HEK293 (cell line): ENCODE data around the gene AGAP3.

Experiments used
- CTCF ChIA-PET: fragments of 350-600 bp; formaldehyde crosslinking; extraction: SDS; loops from one replicate; lab custom pipeline; 2021; ENCODE audit warnings: antibody characterized with exemption; lab: Yijun Ruan, JAX
- POLR2A ChIA-PET: fragments of 300-600 bp; formaldehyde crosslinking; extraction: SDS; loops from one replicate; lab custom pipeline; 2020; ENCODE audit warnings: antibody characterized with exemption, inconsistent platforms; lab: Yijun Ruan, JAX
- H3K27ac ChIP-seq: fragments of 200-500 bp; sonication (Bioruptor generic); 2 replicates; pipeline ENCODE4 v1.5.1; 2014; ENCODE audit warnings: low read depth, low read length, control low read depth, inconsistent platforms; ENCODE audit errors: extremely low read depth
- H3K36me3 ChIP-seq, 2 experiments: fragments of 200-500 bp in 1 of 2; sonication (Bioruptor generic) in 1 of 2; 1 replicate in 1 of 2; 2 replicates in 1 of 2; pipeline ENCODE4 v1.5.1; 2014 to 2017; ENCODE audit warnings: inconsistent platforms in 2 of 2, low read length in 2 of 2; ENCODE audit not compliant: control insufficient read depth in 2 of 2, insufficient read depth in 1 of 2
- H3K4me1 ChIP-seq: fragments of 200-500 bp; sonication (Bioruptor generic); 2 replicates; pipeline ENCODE4 v1.5.1; 2014; ENCODE audit warnings: mild to moderate bottlenecking, low read length, inconsistent platforms; ENCODE audit not compliant: control insufficient read depth, insufficient read depth
- H3K4me3 ChIP-seq: 2 replicates; pipeline ENCODE4 v1.5.1; 2011; ENCODE audit warnings: low read depth, mild to moderate bottlenecking, control low read depth, low read length, moderate library complexity
- H3K9me3 ChIP-seq: fragments of 200-500 bp; sonication (Bioruptor generic); 2 replicates; pipeline ENCODE4 v1.5.1; 2014; ENCODE audit warnings: low read depth, low read length, inconsistent platforms; ENCODE audit not compliant: control insufficient read depth, insufficient read depth
- GLIS1 ChIP-seq: fragments of 450-650 bp; formaldehyde crosslinking; IDR thresholded peaks from 2 replicates; pipeline ENCODE4 v1.5.1; 2016; ENCODE audit warnings: missing biosample characterization, missing genetic modification characterization
- HOXA7 ChIP-seq: sonication (generic); formaldehyde crosslinking; IDR thresholded peaks from 2 replicates; pipeline ENCODE4 v1.8.1; 2022; ENCODE audit warnings: missing genetic modification reagents, borderline replicate concordance
- IKZF3 ChIP-seq: fragments of 450-650 bp; IDR thresholded peaks from 2 replicates; pipeline ENCODE4 v1.5.0; 2018; ENCODE audit warnings: missing biosample characterization, mild to moderate bottlenecking, missing genetic modification characterization, moderate library complexity
- PRDM6 ChIP-seq: fragments of 450-650 bp; formaldehyde crosslinking; IDR thresholded peaks from 2 replicates; pipeline ENCODE4 v1.5.1; 2017; ENCODE audit warnings: missing biosample characterization, missing genetic modification characterization
- SP3 ChIP-seq: fragments of 450-650 bp; formaldehyde crosslinking; IDR thresholded peaks from 2 replicates; pipeline ENCODE4 v1.5.1; 2016; ENCODE audit warnings: missing biosample characterization, missing genetic modification characterization
- ZBTB48 ChIP-seq: fragments of 450-650 bp; formaldehyde crosslinking; IDR thresholded peaks from 2 replicates; pipeline ENCODE4 v1.5.1; 2016; ENCODE audit warnings: missing biosample characterization, missing genetic modification characterization
- ZIC2 ChIP-seq: fragments of 450-650 bp; formaldehyde crosslinking; IDR thresholded peaks from 2 replicates; pipeline ENCODE4 v1.5.1; 2016; ENCODE audit warnings: missing biosample characterization, missing genetic modification characterization
- ZNF10 ChIP-seq: fragments of 450-650 bp; formaldehyde crosslinking; IDR thresholded peaks from 2 replicates; pipeline ENCODE4 v1.5.1; 2017; ENCODE audit warnings: missing biosample characterization, missing genetic modification characterization
- ZNF114 ChIP-seq: fragments of 450-650 bp; formaldehyde crosslinking; IDR thresholded peaks from 2 replicates; pipeline ENCODE4 v1.5.0; 2017; ENCODE audit warnings: missing biosample characterization, missing genetic modification characterization
- ZNF138 ChIP-seq: fragments of 450-650 bp; formaldehyde crosslinking; IDR thresholded peaks from 2 replicates; pipeline ENCODE4 v1.5.1; 2016; ENCODE audit warnings: missing biosample characterization, missing genetic modification characterization, borderline replicate concordance
- ZNF221 ChIP-seq: fragments of 450-650 bp; formaldehyde crosslinking; IDR thresholded peaks from 2 replicates; pipeline ENCODE4 v1.5.1; 2017; ENCODE audit warnings: missing biosample characterization, missing genetic modification characterization, borderline replicate concordance
- ZNF529 ChIP-seq: fragments of 450-650 bp; formaldehyde crosslinking; IDR thresholded peaks from 2 replicates; pipeline ENCODE4 v1.5.1; 2017; ENCODE audit warnings: missing genetic modification characterization, missing biosample characterization; ENCODE audit not compliant: insufficient replicate concordance
- ZNF560 ChIP-seq: fragments of 450-650 bp; formaldehyde crosslinking; IDR thresholded peaks from 2 replicates; pipeline ENCODE4 v1.5.1; 2017; ENCODE audit warnings: missing biosample characterization, missing genetic modification characterization, borderline replicate concordance
- ZNF600 ChIP-seq: fragments of 450-650 bp; formaldehyde crosslinking; IDR thresholded peaks from 2 replicates; pipeline ENCODE4 v1.5.1; 2016; ENCODE audit warnings: missing biosample characterization, missing genetic modification characterization
- ZNF777 ChIP-seq: fragments of 450-650 bp; formaldehyde crosslinking; IDR thresholded peaks from 2 replicates; pipeline ENCODE4 v1.5.1; 2017; ENCODE audit warnings: missing biosample characterization, missing genetic modification characterization, borderline replicate concordance
- ZNF837 ChIP-seq: fragments of 450-650 bp; formaldehyde crosslinking; IDR thresholded peaks from 2 replicates; pipeline ENCODE4 v1.5.1; 2016; ENCODE audit warnings: missing biosample characterization, missing genetic modification characterization
- TF ChIP-seq, protein P1 (sequence below): fragments of 450-650 bp; formaldehyde crosslinking; IDR thresholded peaks from 2 replicates; pipeline ENCODE4 v1.5.1; 2016; ENCODE audit warnings: missing biosample characterization, missing genetic modification characterization
- TF ChIP-seq, protein P2 (sequence below): fragments of 450-650 bp; formaldehyde crosslinking; IDR thresholded peaks from 2 replicates; pipeline ENCODE4 v1.5.1; 2016; ENCODE audit warnings: missing biosample characterization, missing genetic modification characterization
- TF ChIP-seq, protein P3 (sequence below): fragments of 450-650 bp; formaldehyde crosslinking; IDR thresholded peaks from 2 replicates; pipeline ENCODE4 v1.5.1; 2016; ENCODE audit warnings: missing biosample characterization, missing genetic modification characterization

Gene AGAP3

GRCh38 chr7:151099486-151100211, 13.4 kb downstream of the AGAP3 start (continued):
- TF ChIP-seq, protein P1, sequence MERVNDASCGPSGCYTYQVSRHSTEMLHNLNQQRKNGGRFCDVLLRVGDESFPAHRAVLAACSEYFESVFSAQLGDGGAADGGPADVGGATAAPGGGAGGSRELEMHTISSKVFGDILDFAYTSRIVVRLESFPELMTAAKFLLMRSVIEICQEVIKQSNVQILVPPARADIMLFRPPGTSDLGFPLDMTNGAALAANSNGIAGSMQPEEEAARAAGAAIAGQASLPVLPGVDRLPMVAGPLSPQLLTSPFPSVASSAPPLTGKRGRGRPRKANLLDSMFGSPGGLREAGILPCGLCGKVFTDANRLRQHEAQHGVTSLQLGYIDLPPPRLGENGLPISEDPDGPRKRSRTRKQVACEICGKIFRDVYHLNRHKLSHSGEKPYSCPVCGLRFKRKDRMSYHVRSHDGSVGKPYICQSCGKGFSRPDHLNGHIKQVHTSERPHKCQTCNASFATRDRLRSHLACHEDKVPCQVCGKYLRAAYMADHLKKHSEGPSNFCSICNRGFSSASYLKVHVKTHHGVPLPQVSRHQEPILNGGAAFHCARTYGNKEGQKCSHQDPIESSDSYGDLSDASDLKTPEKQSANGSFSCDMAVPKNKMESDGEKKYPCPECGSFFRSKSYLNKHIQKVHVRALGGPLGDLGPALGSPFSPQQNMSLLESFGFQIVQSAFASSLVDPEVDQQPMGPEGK = 0 out of 2 replicates have a peak, but pooled peaks have one; percentile 29
- TF ChIP-seq HOXA7 (CRISPR knock-in tag) = no peak
- TF ChIP-seq, protein P2, sequence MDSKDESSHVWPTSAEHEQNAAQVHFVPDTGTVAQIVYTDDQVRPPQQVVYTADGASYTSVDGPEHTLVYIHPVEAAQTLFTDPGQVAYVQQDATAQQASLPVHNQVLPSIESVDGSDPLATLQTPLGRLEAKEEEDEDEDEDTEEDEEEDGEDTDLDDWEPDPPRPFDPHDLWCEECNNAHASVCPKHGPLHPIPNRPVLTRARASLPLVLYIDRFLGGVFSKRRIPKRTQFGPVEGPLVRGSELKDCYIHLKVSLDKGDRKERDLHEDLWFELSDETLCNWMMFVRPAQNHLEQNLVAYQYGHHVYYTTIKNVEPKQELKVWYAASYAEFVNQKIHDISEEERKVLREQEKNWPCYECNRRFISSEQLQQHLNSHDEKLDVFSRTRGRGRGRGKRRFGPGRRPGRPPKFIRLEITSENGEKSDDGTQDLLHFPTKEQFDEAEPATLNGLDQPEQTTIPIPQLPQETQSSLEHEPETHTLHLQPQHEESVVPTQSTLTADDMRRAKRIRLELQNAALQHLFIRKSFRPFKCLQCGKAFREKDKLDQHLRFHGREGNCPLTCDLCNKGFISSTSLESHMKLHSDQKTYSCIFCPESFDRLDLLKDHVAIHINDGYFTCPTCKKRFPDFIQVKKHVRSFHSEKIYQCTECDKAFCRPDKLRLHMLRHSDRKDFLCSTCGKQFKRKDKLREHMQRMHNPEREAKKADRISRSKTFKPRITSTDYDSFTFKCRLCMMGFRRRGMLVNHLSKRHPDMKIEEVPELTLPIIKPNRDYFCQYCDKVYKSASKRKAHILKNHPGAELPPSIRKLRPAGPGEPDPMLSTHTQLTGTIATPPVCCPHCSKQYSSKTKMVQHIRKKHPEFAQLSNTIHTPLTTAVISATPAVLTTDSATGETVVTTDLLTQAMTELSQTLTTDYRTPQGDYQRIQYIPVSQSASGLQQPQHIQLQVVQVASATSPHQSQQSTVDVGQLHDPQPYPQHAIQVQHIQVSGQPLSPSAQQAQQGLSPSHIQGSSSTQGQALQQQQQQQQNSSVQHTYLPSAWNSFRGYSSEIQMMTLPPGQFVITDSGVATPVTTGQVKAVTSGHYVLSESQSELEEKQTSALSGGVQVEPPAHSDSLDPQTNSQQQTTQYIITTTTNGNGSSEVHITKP (tag by site-specific recombination) = peak; percentile 92
- TF ChIP-seq ZNF114 (tag by site-specific recombination) = no peak
- TF ChIP-seq ZNF837 (tag by site-specific recombination) = no peak
- no peak for TF ChIP-seq ZNF529 (tag by site-specific recombination)
- TF ChIP-seq ZNF560 (tag by site-specific recombination) = no peak
- TF ChIP-seq GLIS1 (tag by site-specific recombination) = peak; percentile 47
- TF ChIP-seq ZNF221 (tag by site-specific recombination) = no peak
- peak; percentile 71 for TF ChIP-seq ZNF600 (tag by site-specific recombination)
- TF ChIP-seq ZNF138 (tag by site-specific recombination) = no peak
- no peak for TF ChIP-seq PRDM6 (tag by site-specific recombination)
- no peak for TF ChIP-seq ZBTB48 (tag by site-specific recombination)
- no peak for TF ChIP-seq ZNF10 (tag by site-specific recombination)
- no peak for TF ChIP-seq SP3 (tag by site-specific recombination)
- no peak for TF ChIP-seq ZNF777
- TF ChIP-seq IKZF3 (tag by site-specific recombination) = 0 out of 2 replicates have a peak, but pooled peaks have one; percentile 29

- TF ChIP-seq, protein P3, sequence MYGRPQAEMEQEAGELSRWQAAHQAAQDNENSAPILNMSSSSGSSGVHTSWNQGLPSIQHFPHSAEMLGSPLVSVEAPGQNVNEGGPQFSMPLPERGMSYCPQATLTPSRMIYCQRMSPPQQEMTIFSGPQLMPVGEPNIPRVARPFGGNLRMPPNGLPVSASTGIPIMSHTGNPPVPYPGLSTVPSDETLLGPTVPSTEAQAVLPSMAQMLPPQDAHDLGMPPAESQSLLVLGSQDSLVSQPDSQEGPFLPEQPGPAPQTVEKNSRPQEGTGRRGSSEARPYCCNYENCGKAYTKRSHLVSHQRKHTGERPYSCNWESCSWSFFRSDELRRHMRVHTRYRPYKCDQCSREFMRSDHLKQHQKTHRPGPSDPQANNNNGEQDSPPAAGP (tag by site-specific recombination) = no peak
- TF ChIP-seq ZIC2 (tag by site-specific recombination) = peak; percentile 50; the same call in 1 of the 2 replicates
- POLR2A ChIA-PET = no interaction called here
- no peak overlapping the region for H3K27ac ChIP-seq
Measured at GRCh38 chr7:151100921-151101320, 14.6 kb downstream of the AGAP3 start.

More at GRCh38 chr7:151100921-151101320, 14.6 kb downstream of the AGAP3 start:
- no peak overlapping the region for H3K4me3 ChIP-seq
- CTCF ChIA-PET = interaction anchor here (0.6 to 4.0 kb wide), 3 partner anchors 10 to 131 kb away, joined by 3 to 23 read pairs (median 3); no protein-coding TSS in a partner anchor
- H3K4me1 ChIP-seq = no peaks in the 10 kb centered on the region
- no peaks in the 10 kb centered on the region for H3K9me3 ChIP-seq
- peaks cover 0 to 33% of the 10 kb centered on the region in 2 experiments; a peak in 2 of 3 replicates for H3K36me3 ChIP-seq
